SK-N-MC (cell line): ENCODE data around the gene ARRDC2.
"Not testable (repeated sequence)": the region's sequence is repeated elsewhere in the genome, so short reads cannot be mapped to it uniquely, and the experiment has no call there.

Experiments used
- DNase-seq: peaks from one replicate; pipeline ENCODE4 v3.0.0-alpha.2; 2011; ENCODE audit warnings: low read depth, low spot score
- H3K27ac ChIP-seq: fragments of 200-600 bp; sonication (generic); 2 replicates; pipeline ENCODE4 v1.5.1; 2016; ENCODE audit warnings: mixed run types
- H3K36me3 ChIP-seq: fragments of 200-600 bp; sonication (generic); 2 replicates; pipeline ENCODE4 v1.6.1; 2017; ENCODE audit warnings: antibody characterized with exemption, low read length, mixed read lengths; ENCODE audit not compliant: insufficient read depth
- H3K4me3 ChIP-seq: fragments of 200-600 bp; sonication (generic); 2 replicates; pipeline ENCODE4 v1.5.1; 2016
- H3K9ac ChIP-seq: fragments of 200-600 bp; sonication (generic); 2 replicates; pipeline ENCODE4 v1.8.0; 2017; ENCODE audit warnings: mixed run types, mixed read lengths; ENCODE audit not compliant: insufficient read length
- H3K9me3 ChIP-seq: fragments of 200-600 bp; sonication (generic); 2 replicates; pipeline ENCODE4 v1.6.1; 2017; ENCODE audit warnings: low read depth, mild to moderate bottlenecking, antibody characterized with exemption, low read length, moderate library complexity, mixed read lengths
- EZH2 ChIP-seq: fragments of 200-600 bp; sonication (generic); IDR thresholded peaks from one replicate; pipeline ENCODE4 v1.6.1; 2017; ENCODE audit warnings: antibody characterized with exemption
- FOXP2 ChIP-seq: optimal IDR thresholded peaks from 2 replicates; pipeline ENCODE3; 2011; ENCODE audit warnings: mild to moderate bottlenecking, moderate library complexity; ENCODE audit not compliant: insufficient read depth; ENCODE audit errors: extremely low read length, control extremely low read depth
- POLR2AphosphoS5 ChIP-seq: IDR thresholded peaks from 2 replicates; pipeline ENCODE4 v1.6.1; 2012; ENCODE audit warnings: mild to moderate bottlenecking, low read depth, low read length, borderline replicate concordance

ARRDC2 gene

GRCh38 chr19:17985037-17985818 lies 22.7 kb upstream of the ARRDC2 start:
- Histone ChIP-seq H3K9me3 (no peaks in the 10 kb centered on the region), H3K27ac (no peak overlapping the region), H3K9ac (no peak overlapping the region), H3K36me3 (peaks cover 26% of the 10 kb centered on the region; the same call in 1 of the 2 replicates), H3K4me3 (no peak overlapping the region)
- TF ChIP-seq POLR2AphosphoS5: no peak
- no peak for TF ChIP-seq FOXP2
- no peak for TF ChIP-seq EZH2
- no peak for DNase-seq

DNA sequence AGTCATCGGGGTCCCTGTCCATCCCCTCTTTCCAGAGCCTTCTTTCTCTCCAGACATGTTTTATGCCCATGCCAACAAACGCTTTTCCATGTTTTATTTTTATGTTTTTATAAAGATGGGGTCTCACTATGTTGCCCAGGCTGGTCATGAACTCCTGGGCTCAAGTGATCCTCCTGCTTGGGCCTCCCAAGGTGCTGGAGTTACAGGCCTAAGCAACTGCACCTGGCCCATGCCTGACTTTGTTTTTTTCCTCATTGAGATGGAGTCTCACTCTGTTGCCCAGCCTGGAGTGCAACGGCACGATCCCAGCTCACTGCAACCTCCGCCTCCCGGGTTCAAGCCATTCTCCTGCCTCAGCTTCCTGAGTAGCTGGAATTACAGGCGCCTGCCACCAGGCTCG lies 21.4 kb upstream of the ARRDC2 start:
- not testable (repeated sequence) for H3K9ac ChIP-seq, H3K4me3 ChIP-seq, DNase-seq, H3K9me3 ChIP-seq, H3K27ac ChIP-seq
- H3K36me3 ChIP-seq: peaks cover 24% of the 10 kb centered on the region; the same call in 1 of the 2 replicates

- H3K4me3 ChIP-seq: no peak overlapping the region
- no peak overlapping the region for H3K27ac ChIP-seq
- H3K9ac ChIP-seq: no peak overlapping the region
- no peak for DNase-seq
- TF ChIP-seq FOXP2: no peak
- TF ChIP-seq POLR2AphosphoS5: no peak
- no peak for TF ChIP-seq EZH2
- peaks cover 21% of the 10 kb centered on the region; the same call in 1 of the 2 replicates for H3K36me3 ChIP-seq
- H3K9me3 ChIP-seq: no peaks in the 10 kb centered on the region
Observed at GRCh38 chr19:17988161-17988560, 19.8 kb upstream of the ARRDC2 start.

DNA sequence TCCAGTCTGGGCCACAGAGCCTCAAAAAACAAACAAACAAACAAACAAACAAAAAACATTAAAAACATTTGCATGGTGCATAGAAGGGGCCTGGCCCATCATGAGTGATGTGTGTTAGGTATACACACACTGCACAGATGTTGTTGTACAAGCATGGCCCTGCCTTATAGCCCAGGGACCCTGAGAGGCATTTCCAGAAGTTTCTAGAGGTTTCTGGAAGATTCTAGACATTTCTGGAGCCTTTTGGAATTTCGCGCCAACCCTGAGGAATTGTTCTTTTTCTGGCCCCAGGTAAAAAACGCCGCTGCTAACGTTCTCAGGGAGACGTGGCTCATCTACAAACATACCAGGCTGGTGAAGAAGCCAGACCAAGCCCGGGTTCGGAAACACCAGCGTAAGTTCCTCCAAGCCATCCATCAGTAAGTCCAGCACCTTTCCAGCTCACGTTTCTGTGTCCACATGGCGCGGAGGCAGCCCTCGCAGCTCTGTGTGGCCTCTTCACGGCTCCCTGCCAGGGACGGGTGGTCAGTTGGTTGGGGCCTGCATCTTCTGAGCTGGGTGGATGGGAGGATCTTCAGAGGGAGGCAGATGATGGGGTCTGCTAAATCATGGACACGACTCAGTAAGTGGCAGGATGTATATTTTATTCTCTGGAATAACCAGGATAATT lies 18.4 kb upstream of the ARRDC2 start:
- DNase-seq: no peak
- H3K9ac ChIP-seq: no peak overlapping the region
- H3K4me3 ChIP-seq: no peak overlapping the region
- no peaks in the 10 kb centered on the region for H3K9me3 ChIP-seq
- TF ChIP-seq FOXP2 (no peak), POLR2AphosphoS5 (no peak), EZH2 (no peak)
- peaks cover 21% of the 10 kb centered on the region; the same call in 1 of the 2 replicates for H3K36me3 ChIP-seq
- no peak overlapping the region for H3K27ac ChIP-seq

GRCh38 chr19:17993076-17993813 lies 14.7 kb upstream of the ARRDC2 start:
- Histone ChIP-seq H3K36me3 (peaks cover 15% of the 10 kb centered on the region; the same call in 1 of the 2 replicates), H3K9me3 (no peaks in the 10 kb centered on the region), H3K27ac (no peak overlapping the region), H3K9ac (no peak overlapping the region), H3K4me3 (no peak overlapping the region)
- TF ChIP-seq EZH2: no peak
- no peak for TF ChIP-seq FOXP2
- no peak for TF ChIP-seq POLR2AphosphoS5
- no peak for DNase-seq

DNA sequence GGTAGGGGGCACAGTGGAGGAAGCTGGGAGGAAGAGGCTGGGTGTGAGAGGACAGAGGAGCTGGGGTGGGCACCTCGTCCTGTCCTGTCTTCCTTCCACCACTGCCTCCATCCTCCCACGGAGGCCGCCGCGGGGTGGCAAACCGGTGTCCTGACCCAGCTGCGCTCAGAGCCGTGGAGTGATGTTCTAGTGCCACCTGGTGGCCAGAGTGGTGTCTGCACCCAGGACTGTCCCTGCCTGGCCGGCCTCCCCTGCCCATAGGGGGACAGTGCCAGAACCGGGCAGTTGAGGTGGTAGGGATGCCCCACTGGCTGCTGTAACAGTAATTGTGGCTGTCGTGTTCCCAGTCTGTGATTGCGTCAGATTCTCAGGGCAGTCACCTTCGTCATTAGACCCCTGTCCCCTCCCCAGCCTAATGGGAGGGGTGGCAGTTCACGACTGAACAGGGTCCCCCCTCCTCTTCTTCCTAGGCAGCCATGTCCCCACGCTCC lies 11.1 kb upstream of the ARRDC2 start:
- no peak overlapping the region for H3K27ac ChIP-seq
- DNase-seq: no peak
- H3K9me3 ChIP-seq: no peaks in the 10 kb centered on the region
- H3K36me3 ChIP-seq: peaks cover 5% of the 10 kb centered on the region; the same call in 1 of the 2 replicates
- no peak for TF ChIP-seq FOXP2
- TF ChIP-seq POLR2AphosphoS5: no peak
- TF ChIP-seq EZH2: no peak
- H3K4me3 ChIP-seq: no peak overlapping the region
- H3K9ac ChIP-seq: no peak overlapping the region

- Histone ChIP-seq H3K36me3 (peaks cover 5% of the 10 kb centered on the region; the same call in 1 of the 2 replicates), H3K9ac (no peak overlapping the region), H3K9me3 (no peaks in the 10 kb centered on the region), H3K4me3 (no peak overlapping the region), H3K27ac (no peak overlapping the region)
- no peak for DNase-seq
- no peak for TF ChIP-seq EZH2
- no peak for TF ChIP-seq FOXP2
Observed at GRCh38 chr19:17997969-17998826, 9.8 kb upstream of the ARRDC2 start.

- no peak for TF ChIP-seq POLR2AphosphoS5
- no peak for TF ChIP-seq EZH2
- TF ChIP-seq FOXP2: no peak
- no peak overlapping the region for H3K9ac ChIP-seq
- no peak overlapping the region for H3K4me3 ChIP-seq
- H3K9me3 ChIP-seq: no peaks in the 10 kb centered on the region
- no peak for DNase-seq
- no peak overlapping the region for H3K27ac ChIP-seq
- H3K36me3 ChIP-seq: peaks cover 5% of the 10 kb centered on the region; the same call in 1 of the 2 replicates
Observed at GRCh38 chr19:17998827-17999150, 9.2 kb upstream of the ARRDC2 start.
